ENCODE data around the gene KMT2D. TPM values are rescaled to one million over a fixed set of nuclear protein-coding genes. Genes with fewer than 3 reads are reported as not detected.

Gene KMT2D
- polyA plus RNA-seq, 4 donors, result 33.9 to 60.7 (median 44.0) TPM

- no peak for DNase-seq (ENCODE audit: low read depth in 4 of 4, low spot score in 3 of 4)
Observed at GRCh38 chr12:49020441-49020840, 40.2 kb downstream of the KMT2D start.

DNA sequence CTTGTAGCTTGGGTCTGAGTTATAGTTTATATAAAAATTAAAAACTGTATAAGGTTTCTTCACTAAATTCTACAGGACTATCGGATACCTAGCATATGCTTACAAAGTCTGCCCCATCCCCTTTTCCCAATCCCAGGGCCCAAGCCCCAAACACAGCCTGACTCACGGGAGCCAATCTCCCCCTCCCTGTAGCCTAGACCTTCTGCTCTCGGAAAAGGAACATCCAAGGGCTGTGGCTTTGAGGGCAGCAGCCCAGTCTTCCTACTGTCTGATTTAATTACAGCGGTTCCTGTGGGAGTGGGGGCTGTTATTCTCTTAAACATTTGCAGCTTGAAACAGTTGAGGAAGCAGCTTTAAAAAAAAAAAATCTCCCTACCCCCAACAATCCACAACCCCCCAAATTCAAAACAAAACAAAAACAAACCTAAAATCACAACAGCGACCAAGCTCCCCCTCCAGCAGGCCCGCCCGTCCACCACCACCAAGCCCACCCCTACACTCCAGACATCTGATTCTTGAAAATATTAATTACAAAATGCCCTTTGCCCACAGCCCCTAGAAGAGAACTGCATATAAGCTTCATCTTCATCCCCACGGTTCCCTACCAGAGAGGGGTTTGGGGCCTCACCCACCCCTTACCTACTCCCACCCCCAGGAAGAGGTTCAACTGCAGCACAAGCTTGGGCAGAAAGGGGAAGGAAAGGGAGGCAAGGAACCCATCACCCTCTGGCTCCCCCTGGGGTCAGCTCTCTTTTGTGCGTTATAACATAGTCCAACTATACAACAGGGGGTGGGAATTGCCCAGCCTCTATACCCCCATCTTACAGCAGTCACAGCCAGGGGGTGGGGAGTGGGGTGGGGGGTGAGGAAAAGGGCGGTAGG lies 40.9 kb downstream of the KMT2D start:
- DNase-seq (ENCODE audit: low read depth in 4 of 4, low spot score in 3 of 4), result no peak

GRCh38 chr12:49019120-49019430 lies 41.5 kb downstream of the KMT2D start:
- DNase-seq (ENCODE audit: low read depth in 4 of 4, low spot score in 3 of 4), result no peak

DNA sequence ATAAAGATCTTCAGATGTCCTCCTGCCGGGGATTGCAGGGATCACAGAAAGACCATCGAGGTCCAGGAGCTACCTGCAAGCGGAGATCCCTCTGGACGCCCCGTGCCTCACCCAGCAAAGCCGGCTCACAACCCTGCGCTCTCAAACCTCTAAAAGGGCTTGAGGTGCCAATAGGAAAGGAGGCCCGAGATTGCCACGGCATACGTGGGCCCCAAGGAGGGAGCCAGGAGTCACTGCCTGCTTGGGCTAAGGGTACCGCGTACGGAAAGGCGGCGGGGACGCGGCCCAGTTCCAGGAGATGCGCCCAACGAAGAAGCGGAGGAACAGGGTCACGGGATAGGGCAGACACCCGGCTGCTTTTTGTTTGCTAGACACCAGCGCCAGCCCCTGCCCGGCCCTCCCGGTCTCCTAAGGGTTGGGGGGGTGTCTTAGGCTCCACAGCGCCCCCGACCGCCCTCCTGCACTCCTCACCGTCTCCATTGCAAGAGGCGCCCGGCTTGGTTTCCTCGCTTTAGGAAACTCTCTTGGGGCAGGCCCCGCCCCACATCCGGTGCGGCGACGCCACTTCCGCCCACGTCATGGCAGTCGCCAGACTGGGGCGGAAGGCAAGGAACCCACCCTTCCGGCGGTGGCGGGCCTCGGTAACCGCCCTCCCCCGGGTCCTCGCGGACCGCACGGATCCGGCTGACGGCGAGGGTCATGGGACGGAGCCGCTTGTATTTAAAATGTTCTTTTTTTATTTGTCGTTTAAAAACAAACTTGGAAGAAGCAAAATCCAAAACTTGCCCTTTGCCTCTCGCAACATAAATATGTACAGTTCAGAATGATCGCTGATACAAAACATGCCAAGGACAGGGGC lies 42.1 kb downstream of the KMT2D start, which contains the start of gene PRKAG1:
Gene PRKAG1, minus strand, starts transcription at position 516 of the 859 bp plus-strand sequence. Its CDS starts 36 bp downstream, at position 480.
- DNase-seq (ENCODE audit: low read depth in 4 of 4, low spot score in 3 of 4), result peak; percentile 92 to 96 (median 94)

DNA sequence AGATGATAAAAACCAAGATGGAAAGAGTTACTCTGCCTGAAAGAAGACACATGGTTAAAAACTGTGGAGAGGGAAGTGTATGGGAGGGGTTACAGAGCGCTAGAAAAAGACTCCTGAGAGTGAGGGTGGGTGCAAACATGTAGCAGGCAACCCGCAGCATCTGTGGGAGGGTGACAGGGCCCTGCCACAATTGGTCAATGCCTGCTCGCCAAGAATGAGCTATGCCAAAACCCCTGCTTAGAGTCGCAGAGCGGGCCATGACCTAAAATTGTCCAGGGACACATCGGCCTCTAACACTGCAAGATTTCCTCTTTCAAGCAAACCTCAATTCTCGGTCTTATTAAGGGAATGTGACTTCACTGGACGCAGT lies 42.7 kb downstream of the KMT2D start:
- DNase-seq (ENCODE audit: low read depth in 4 of 4, low spot score in 3 of 4), result no peak

DNA sequence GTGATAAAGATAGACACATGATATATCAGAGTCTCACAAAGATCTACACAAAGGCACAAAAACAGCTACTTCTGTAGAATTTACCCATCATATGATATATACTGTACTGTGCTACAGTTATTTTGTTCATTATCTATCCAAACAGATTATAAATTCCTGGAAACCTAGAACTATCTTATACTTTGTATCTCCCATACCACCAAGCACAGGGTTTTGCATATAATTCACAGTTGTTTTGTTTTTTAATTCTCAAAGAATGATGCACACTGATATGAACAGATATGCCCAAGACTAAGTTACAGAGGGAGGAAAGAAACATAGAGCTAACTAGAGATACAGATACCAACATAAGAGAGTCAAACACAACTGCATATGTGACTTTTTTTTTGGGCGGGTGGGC lies 45.4 kb downstream of the KMT2D start:
- DNase-seq (ENCODE audit: low read depth in 4 of 4, low spot score in 3 of 4), result no peak

DNA sequence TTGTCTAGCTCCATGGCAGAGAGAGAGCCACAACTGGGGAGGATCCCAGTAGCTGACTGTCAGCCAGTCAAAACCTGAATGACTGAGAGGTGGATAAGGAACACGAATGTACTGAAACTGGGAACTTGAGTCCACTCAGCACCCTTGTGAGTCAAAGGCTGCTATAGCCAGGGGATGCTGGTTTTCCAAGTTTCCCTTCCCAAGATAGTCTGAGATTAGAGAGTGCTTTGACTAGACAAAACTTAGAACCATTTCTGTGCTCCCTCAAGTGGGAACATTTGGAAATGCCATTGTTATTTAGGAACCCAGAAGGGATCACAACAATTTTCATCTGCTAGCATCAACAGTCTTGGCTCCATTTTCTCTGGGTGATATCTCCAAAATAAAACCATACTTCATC lies 46.0 kb downstream of the KMT2D start:
- no peak for DNase-seq (ENCODE audit: low read depth in 4 of 4, low spot score in 3 of 4)

DNA sequence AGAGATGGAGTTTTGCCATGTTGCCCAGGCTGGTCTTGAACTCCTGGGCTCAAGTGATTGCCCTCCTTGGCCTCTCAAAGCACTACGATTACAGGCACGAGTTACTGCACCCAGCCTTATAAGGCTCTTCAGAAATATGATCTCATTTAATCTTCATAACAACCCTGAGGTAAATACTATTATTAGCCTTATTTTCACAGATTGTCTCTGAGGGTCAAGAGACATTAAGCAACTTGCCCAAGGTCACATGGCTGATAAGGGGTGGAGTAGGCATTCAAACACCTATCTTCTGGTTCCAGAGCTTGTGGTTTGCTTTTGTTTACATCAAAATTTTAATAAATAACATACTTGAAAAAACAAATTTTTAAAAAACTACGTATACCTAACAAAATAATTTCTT lies 47.2 kb downstream of the KMT2D start:
- DNase-seq (ENCODE audit: low read depth in 4 of 4, low spot score in 3 of 4), result no peak

DNA sequence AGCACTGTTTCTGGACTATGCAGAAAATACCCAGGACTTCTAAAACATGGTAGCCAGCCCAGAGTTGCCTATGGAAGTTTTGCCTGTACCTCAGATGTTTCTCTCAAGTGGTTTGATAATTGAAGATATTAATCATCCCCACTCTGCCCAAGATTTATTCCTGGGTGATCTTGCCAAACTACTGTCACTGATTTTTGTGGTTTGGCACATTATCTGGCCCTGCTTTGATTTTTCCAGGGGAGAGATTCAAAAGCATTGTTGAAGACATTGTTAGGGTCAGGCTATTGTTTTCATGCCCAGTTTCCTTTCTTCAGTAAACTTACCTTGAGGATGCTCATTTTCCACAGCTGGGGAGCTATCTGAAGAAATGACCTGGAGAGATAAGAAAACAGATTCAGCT lies 47.9 kb downstream of the KMT2D start:
- no peak for DNase-seq (ENCODE audit: low read depth in 4 of 4, low spot score in 3 of 4)

Other genes starting within 250 kb of the KMT2D start
- gene CACNB3, start 242.3 kb downstream of the KMT2D start, polyA plus RNA-seq (ENCODE audit: insufficient read length in 4 of 4), result 10 to 100 TPM; 45.6 to 98.8 (median 62.3) TPM
- gene DDX23, start 208.6 kb downstream of the KMT2D start, polyA plus RNA-seq (ENCODE audit: insufficient read length in 4 of 4), result 100 to 1,000 TPM in 2 of 4 donors, 10 to 100 TPM in 2; 86.1 to 106 (median 102) TPM
- 1 to 10 TPM; 2.5 to 6.0 (median 3.0) TPM for gene RND1, start 194.9 kb downstream of the KMT2D start, polyA plus RNA-seq (ENCODE audit: insufficient read length in 4 of 4)
- gene FKBP11, start 135.3 kb downstream of the KMT2D start, polyA plus RNA-seq (ENCODE audit: insufficient read length in 4 of 4), result 10 to 100 TPM; 11.6 to 44.7 (median 17.2) TPM
- gene ARF3, start 103.3 kb downstream of the KMT2D start, polyA plus RNA-seq (ENCODE audit: insufficient read length in 4 of 4), result 100 to 1,000 TPM in 3 of 4 donors, 10 to 100 TPM in 1; 96.2 to 138 (median 130) TPM
- 1 to 10 TPM in 1 of 4 donors, under 1 TPM in 3; 0.11 to 4.4 (median 0.31) TPM for gene WNT10B, start 89.1 kb downstream of the KMT2D start, polyA plus RNA-seq (ENCODE audit: insufficient read length in 4 of 4)
- gene WNT1, start 82.5 kb downstream of the KMT2D start, polyA plus RNA-seq (ENCODE audit: insufficient read length in 4 of 4), result not detected
- 10 to 100 TPM in 3 of 4 donors, 1 to 10 TPM in 1; 1.2 to 83.4 (median 74.8) TPM for gene DDN, start 61.4 kb downstream of the KMT2D start, polyA plus RNA-seq (ENCODE audit: insufficient read length in 4 of 4)
- gene PRKAG1, start 42.0 kb downstream of the KMT2D start, polyA plus RNA-seq (ENCODE audit: insufficient read length in 4 of 4), result 10 to 100 TPM; 59.6 to 82.0 (median 78.1) TPM
- 1 to 10 TPM; 1.5 to 2.2 (median 2.1) TPM for gene RHEBL1, start 9.2 kb upstream of the KMT2D start, polyA plus RNA-seq (ENCODE audit: insufficient read length in 4 of 4)
- gene DHH, start 34.0 kb upstream of the KMT2D start, polyA plus RNA-seq (ENCODE audit: insufficient read length in 4 of 4), result under 1 TPM; 0.23 to 0.60 (median 0.44) TPM
- gene LMBR1L, start 50.1 kb upstream of the KMT2D start, polyA plus RNA-seq (ENCODE audit: insufficient read length in 4 of 4), result 100 to 1,000 TPM in 1 of 4 donors, 10 to 100 TPM in 3; 59.8 to 100 (median 80.3) TPM
- 1,000 to 10,000 TPM; 1,017 to 1,115 (median 1,046) TPM for gene TUBA1B, start 70.6 kb upstream of the KMT2D start, polyA plus RNA-seq (ENCODE audit: insufficient read length in 4 of 4)
- gene TUBA1A, start 128.3 kb upstream of the KMT2D start, polyA plus RNA-seq (ENCODE audit: insufficient read length in 4 of 4), result 1,000 to 10,000 TPM in 1 of 4 donors, 100 to 1,000 TPM in 3; 388 to 1,062 (median 458) TPM
- gene TUBA1C, start 204.3 kb upstream of the KMT2D start, polyA plus RNA-seq (ENCODE audit: insufficient read length in 4 of 4), result 100 to 1,000 TPM; 113 to 147 (median 127) TPM
- gene PRPH, start 234.4 kb upstream of the KMT2D start, polyA plus RNA-seq (ENCODE audit: insufficient read length in 4 of 4), result 1 to 10 TPM in 3 of 4 donors, under 1 TPM in 1; 0.29 to 5.8 (median 3.0) TPM

All from left renal pelvis (tissue), 4 donors.